HG02981 (cell line): ENCODE measurements around the gene DPF3.

ENCODE experiments used
- ATAC-seq: cut with Tn5 transposase; IDR thresholded peaks from one replicate; pipeline ENCODE4 v1.9.1; 2021; ENCODE audit warnings: mild to moderate bottlenecking, moderate library complexity; ENCODE audit not compliant: unreplicated experiment

The DPF3 gene

GRCh38 chr14:72801836-72802587, 91.9 kb downstream of the DPF3 start:
- no peak for ATAC-seq

DNA sequence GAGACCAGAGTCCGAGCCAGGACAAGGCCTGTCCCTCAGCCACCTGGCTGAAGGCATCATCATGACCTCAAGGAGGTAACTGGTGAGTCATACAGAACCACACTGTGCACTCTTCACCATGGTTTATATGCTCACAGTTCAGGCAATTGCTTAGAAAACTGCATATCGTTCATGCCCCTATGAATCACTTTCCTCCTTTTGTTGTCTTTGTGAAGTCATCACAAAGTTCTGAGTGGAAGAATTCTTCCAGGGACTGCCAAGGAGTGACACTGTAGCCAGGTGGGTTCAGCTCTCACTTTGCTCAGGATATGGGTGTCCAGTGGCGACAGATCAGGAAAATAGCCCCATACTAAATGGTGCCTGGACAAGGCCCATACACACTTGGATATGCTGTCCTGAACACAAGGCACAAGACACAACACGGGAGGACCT, 92.5 kb downstream of the DPF3 start:
- ATAC-seq: no peak

DNA sequence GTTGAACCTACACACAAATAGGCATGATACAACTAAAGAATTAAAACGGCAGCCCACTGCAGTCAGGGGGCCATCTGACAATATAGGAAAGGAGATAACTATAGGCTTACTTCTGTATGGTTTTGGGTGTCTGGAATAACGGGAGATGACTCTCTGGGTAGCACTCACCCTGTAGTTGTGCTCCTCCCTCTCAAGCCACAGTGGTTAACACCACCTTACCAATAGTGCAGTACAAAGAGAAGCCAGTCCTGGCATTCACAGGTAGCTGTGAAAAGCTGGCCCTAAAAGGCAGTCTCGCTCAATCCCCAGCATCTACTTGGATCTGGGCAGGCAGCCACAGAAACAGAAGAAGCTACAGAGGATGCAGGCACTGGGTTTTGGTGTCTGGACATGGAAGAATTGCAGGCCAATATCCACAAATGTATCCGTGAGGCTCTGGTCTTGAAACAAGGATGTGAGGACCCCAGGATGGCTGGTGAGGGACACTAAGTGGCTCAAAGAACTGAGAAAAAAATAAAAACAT, 93.0 kb downstream of the DPF3 start:
- no peak for ATAC-seq

DNA sequence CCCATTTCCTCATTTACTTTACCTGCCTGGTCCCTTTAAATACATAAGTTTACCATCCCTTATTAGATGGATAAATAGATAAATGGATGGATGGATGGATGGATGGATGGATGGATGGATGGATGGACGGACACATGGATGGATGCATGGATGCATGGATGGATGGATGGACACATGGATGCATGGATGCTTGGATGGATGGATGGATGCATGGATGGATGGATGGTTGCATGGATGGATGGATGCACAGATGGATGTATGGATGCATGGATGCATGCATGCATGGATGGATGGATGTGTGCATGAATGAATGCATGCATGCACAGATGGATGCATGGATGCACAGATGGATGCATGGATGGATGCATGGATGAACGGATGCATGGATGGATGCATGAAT, 93.6 kb downstream of the DPF3 start:
- ATAC-seq: no peak

DNA sequence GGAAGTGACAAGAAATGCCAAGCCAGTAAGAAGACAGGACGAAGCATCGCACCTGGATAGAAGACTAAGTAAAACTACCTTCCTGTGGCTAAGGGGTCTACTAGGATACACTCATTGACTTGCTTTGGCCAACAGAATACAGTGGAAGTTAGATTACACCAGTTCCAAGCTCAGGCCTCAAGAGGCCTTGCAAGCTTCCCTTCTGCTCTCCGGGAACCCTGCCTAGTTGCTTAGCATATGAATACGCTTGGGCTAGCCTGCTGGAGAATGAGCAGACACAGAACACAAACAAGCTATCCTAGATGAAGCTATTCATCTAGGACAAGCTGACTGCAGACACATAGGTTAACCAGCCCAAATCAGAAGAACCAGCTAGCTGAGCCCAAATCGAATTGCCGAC, 97.0 kb downstream of the DPF3 start:
- no peak for ATAC-seq

DNA sequence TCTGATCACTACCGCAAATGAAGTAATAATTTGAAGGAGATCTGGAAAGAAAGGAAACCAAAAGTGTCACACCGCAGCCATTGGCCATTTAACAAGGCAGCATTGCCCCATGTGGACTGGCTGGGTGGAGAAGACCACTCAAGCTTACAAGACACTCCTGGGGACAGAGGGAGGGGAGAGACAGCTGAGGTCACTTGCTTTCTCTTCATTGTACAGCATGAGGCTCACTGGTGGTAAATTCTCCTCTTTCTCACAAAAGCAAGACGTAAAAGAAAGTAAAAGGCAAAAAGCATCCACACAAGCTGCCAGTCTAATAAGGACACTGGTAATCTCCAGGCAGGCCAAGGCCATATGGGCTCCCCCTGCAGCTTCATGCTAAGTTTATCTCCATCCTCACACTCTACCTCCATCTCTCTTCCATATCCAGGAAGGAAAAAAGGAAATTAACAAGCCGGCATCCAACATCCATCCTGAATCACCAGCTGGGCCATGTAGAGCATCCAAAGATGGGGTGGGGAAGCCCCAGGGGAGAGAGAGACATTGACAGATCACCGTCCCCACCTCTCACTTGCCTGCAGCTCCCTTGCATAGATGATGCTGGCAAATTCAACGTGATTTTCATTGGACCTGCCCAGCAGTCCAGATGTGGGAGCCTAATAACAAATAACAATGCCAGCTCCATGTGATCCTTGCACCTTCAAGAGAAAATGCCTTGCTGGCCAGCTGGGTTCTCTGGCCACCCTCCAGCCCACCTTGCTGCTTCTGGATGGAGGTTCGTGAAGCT, 100.6 kb downstream of the DPF3 start:
- no peak for ATAC-seq

DNA sequence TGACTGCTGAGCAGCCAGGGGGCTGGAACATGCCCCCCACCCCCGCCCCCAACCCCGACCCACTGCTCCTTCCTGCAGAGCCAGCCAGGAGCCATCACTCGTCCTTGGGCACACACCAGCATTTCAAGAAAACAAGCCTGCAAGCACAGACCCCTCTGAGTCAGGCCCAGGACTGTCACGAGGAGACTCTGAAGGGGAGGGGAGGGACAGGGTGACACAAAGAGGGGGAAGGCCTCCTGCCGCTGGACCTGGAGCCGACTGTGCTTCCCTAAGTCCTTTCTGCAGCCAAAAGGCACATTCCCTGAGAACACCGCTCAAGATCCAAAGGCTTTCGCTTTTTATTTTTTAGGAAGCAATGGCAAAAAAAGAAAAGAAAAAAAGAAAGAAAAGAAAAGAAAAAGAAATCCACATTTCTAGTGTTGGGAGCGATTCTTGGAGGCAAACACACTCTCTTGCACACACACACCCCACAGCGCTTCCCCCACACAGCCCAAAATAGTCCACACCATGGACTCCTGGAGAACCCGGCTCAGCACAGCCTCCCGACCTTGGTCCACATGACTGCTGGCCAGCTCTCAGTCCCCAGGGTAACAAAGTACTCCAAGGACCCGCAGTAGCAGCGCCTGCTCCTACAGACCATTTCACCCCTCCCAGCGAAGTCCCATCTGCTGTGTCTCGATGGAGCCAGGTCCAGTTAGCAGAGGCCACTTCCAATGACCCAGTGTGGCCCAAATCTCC, 101.7 kb downstream of the DPF3 start:
- ATAC-seq: no peak

GRCh38 chr14:72790887-72791566, 102.9 kb downstream of the DPF3 start:
- no peak for ATAC-seq

GRCh38 chr14:72788972-72789728, 104.8 kb downstream of the DPF3 start:
- ATAC-seq: no peak

DNA sequence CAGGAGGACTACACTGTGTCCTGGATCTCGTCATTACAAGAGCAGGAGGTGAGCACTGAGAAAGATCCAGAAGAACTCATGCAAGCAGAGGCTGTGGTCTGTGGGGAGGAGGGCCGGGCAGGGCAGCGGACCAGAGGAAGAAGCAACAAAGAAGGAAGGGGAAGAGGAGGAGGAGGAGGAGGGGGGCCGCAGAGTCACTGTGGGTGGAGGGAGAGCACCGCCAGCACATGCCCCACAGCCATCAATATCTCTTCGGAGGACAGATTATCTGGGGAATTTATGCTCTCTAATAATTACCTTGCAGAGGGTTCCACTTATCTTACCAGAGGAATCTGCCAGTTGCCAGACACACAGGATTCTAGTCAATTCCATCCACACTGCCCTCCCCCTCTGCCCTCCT, 105.6 kb downstream of the DPF3 start:
- ATAC-seq: no peak

GRCh38 chr14:72787841-72788240, 106.1 kb downstream of the DPF3 start:
- no peak for ATAC-seq

GRCh38 chr14:72786378-72787350, 107.2 kb downstream of the DPF3 start:
- no peak for ATAC-seq

DNA sequence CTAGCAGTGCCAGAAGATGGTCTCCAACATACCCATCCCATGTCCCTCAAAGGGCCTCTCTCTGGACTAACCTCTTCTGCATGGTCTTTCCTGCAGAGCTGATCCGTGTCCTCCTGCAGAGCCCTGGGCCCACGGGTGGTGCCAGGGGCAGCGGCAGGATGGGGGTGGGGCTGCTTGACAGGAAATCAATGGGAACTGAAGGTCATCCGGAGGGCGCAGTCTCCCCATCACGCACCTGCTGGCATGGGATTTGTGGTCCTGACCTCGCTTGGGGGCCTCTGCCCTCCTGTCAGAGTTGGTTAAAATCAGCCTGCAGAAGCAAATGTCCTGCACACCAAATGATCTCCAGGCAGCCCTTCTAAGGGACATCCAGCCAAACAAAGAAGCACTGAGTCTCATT, 110.2 kb downstream of the DPF3 start:
- ATAC-seq: no peak

DNA sequence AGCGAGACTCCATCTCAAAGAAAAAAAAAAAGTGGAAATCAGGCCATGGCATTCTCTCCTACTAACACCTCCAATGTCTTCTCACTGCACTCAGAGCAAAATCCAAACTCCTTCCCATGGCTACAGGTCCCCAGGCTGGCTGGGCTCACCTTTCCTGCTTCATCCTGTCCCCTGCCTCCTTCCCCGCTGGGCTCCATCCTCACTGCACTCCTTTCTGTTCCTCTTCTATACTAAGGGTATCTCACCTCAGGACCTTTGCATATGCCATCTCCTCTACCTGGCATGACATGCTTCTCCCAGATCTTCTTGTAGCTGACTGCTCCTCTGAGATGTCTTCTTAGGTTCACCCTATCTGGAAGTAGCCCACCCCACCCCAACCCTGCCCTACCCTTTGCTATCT, 111.1 kb downstream of the DPF3 start:
- no peak for ATAC-seq

DNA sequence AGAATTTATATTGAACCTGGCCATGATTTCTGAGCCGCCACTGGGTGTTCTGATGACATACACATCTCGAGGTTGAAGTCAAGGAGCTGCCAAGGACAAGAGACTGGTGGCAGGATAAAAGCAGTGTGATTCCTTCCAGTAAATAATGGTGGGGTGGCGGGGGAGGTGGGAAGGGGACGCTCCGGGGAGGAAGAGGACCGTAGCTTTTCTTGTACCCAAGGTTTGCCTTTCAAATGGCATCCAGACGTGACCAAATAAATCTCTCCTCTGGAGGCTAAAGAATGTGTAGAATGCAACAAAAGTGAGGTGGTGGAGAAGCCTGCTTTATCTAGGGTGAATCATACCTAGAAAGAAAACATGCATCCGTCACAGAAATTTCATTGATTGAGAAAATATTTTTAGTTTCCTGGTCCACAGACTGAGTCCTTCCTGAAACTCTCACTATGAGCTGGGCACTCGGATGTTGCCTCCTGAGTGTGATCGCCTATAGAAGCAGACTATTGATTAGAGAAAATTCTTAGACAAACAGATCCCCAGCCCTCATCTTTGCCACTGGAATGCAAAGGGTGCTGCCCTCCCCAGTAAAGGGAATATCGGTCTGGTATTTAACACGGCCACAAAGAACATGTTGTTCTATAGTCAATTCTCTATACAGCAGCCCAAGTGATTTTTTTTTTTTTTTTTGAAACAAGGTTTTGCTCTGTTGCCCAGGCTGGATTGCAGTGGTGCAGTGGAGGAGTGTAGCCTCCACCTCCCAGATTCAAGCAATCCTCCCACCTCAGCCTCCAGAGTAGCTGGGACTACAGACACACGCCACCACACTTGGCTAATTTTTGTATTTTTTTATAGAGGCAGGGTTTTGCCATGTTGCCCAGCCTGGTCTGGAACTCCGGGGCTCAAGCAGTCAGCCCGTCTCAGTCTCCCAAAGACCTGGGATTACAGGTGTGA, 112.1 kb downstream of the DPF3 start:
- ATAC-seq: no peak

DNA sequence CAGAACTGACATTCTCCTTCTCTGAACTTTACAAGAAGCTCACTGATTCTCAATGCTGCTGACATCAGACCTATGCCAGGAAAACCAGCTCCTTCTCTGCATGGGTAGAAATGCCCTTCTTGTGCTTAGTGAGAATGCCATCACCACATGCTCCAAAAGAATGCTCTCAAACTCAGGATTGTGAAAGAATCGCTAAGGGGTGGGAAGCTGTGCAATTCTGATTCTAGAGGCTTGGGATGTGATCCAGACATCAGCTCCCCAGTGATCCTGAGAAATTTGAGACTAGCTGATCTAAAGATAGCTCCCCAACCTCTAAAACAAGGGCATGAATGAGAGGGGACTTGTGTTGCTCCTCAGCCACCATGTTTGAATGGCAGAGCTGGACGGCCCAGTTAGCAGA, 113.2 kb downstream of the DPF3 start:
- ATAC-seq: no peak

- ATAC-seq: no peak
These were observed 114.2 kb downstream of the DPF3 start for GRCh38 chr14:72779679-72780078.

- no peak for ATAC-seq
These were observed 116.3 kb downstream of the DPF3 start for GRCh38 chr14:72777636-72778035.
